Activated CD8-positive, alpha-beta memory T cell treated with anti-CD3 and anti-CD28 coated beads, Interleukin-2, amount 50 U/mL, for 1 hour (primary cell): ENCODE measurements around the gene SLCO1C1.

Experiments used
- DNase-seq: peaks from one replicate; pipeline ENCODE4 v3.0.0-alpha.2; 2020; ENCODE audit errors: extremely low read depth

SLCO1C1 gene

DNA sequence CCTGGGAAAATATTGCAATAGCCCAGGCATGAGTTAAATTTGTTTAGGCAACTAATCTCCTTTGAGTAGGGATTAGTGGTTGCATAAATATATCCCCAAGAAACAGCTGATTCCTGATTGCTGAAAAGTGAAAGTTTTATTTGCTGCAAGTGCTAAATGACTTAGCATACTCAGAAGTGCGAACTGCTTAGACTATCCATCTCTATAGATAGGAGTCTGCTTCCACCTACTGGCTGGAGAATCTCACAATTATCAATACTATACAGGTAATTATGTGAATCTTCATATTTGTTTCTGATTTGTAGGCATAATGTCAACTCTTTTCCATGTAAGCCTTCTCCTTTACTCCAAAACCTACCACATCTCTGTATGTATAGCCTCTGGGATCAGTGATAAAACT is 103.4 kb downstream of the SLCO1C1 start:
- no peak for DNase-seq

- DNase-seq, result no peak
Observed at GRCh38 chr12:20800160-20800559, 105.0 kb downstream of the SLCO1C1 start.

- no peak for DNase-seq
Observed at GRCh38 chr12:20801035-20801434, 105.9 kb downstream of the SLCO1C1 start.
